Measurements from ENCODE around the gene NFIC. TPM values are rescaled to one million over a fixed set of nuclear protein-coding genes. Genes with fewer than 3 reads are reported as not detected.
"Not testable (repeated sequence)": the region's sequence is repeated elsewhere in the genome, so short reads cannot be mapped to it uniquely, and the experiment has no call there.

The NFIC gene
- total RNA-seq, 6 donors from 2014 or later, result 96.1 to 175 (median 154) TPM

DNA sequence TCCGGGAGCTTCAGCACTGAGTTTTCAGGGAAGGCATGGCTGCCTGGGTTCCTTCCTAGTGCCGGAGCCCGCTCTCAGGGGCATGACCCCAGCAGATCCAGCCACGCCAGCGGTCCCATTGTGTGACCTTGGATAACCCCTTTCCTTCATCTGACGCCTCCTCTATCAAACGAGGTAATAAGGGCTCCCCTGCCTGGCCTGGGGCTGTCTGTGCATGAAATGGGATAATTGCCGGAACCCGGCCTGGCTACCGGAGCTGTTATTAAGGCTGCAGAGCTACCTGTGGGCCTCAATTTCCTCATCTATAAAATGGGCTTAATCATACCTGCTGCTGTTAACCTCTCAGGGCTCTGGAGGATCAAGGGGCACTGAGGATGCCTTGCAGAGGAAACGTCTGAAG, 18.3 kb upstream of the NFIC start:
- Histone ChIP-seq H3K9me3 (no peaks in the 10 kb centered on the region), H3K27ac (no peak overlapping the region), H3K36me3 (no peaks in the 10 kb centered on the region), H3K27me3 (no peaks in the 10 kb centered on the region), H3K4me3 (no peak overlapping the region), H3K4me1 (peaks cover 23 to 29% (median 28%) of the 10 kb centered on the region in 4 donors)
- WGBS, 2 donors, result 82 to 84% methylated on average over 7 to 10 of the region's 11 CpGs
- DNase-seq (no peak), ATAC-seq (ENCODE audit: low FRiP score in 2 of 2) (no peak)
- TF ChIP-seq EP300 (IDR thresholded peaks at IDR 0.05) (no peak), POLR2AphosphoS5 (IDR thresholded peaks at IDR 0.05) (no peak), POLR2A (IDR thresholded peaks at IDR 0.05) (no peak)
- TF ChIP-seq, protein P1, sequence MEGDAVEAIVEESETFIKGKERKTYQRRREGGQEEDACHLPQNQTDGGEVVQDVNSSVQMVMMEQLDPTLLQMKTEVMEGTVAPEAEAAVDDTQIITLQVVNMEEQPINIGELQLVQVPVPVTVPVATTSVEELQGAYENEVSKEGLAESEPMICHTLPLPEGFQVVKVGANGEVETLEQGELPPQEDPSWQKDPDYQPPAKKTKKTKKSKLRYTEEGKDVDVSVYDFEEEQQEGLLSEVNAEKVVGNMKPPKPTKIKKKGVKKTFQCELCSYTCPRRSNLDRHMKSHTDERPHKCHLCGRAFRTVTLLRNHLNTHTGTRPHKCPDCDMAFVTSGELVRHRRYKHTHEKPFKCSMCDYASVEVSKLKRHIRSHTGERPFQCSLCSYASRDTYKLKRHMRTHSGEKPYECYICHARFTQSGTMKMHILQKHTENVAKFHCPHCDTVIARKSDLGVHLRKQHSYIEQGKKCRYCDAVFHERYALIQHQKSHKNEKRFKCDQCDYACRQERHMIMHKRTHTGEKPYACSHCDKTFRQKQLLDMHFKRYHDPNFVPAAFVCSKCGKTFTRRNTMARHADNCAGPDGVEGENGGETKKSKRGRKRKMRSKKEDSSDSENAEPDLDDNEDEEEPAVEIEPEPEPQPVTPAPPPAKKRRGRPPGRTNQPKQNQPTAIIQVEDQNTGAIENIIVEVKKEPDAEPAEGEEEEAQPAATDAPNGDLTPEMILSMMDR (IDR thresholded peaks at IDR 0.05), result no peak

DNA sequence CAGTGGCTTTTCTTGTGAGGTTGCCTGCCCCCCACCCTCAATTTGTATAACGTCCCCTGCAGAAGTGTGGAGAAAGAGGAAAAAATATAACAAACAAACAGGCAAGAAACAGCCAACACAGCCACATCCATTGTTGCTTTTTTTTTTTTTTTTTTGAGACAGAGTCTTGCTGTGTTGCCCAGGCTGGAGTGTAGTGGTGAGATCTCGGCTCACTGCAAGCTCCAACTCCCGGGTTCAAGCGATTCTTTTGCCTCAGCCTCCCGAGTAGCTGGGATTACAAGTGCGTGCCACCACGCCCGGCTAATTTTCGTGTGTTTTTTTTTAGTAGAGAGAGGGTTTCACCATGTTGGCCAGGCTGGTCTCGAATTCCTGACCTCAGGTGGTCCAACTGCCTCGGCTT, 17.9 kb upstream of the NFIC start:
- not testable (repeated sequence) for H3K9me3 ChIP-seq; H3K4me3 ChIP-seq; H3K36me3 ChIP-seq; DNase-seq; H3K27me3 ChIP-seq; ATAC-seq (ENCODE audit: low FRiP score in 2 of 2); H3K27ac ChIP-seq
- H3K4me1 ChIP-seq, result peaks cover 18 to 25% (median 23%) of the 10 kb centered on the region in 4 donors
- 90 to 92% methylated on average over 11 of the region's 11 CpGs for WGBS, 2 donors

DNA sequence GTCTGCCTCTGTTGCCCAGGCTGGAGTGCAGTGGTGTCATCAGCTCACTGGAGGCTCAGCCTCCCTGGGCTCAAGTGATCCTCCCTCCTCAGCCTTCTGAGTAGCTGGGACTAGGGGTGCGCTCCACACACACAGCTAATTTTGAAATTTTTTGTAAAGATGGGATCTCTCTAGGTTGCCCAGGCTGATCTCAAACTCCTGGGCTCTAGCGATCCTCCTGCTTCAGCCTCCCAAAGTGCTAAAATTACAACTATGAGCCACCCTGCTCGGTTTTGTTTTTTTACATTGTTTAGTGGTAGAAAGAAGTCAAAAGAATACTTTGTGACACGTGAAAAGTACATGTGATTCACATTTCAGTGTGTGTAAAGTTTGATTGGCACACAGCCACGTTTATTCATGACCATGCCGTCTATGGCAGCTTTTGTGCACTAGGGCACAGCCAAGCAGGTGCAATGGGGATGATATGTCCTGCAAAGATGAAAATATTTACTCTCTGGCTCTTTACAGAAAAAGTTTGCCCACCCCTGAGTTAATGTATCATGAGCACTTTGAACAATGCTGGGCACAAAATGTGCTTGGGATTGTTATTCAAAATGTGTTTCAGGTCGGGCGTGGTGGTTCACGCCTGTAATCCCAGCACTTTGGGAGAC, 16.2 kb upstream of the NFIC start:
- TF ChIP-seq, protein P1 (IDR thresholded peaks at IDR 0.05), result peak in 1 of 6 experiments; percentile 12
- no peak for TF ChIP-seq POLR2AphosphoS5 (IDR thresholded peaks at IDR 0.05)
- ATAC-seq (ENCODE audit: low FRiP score in 2 of 2), result no peak
- no peak overlapping the region for H3K27ac ChIP-seq
- peaks cover 14 to 16% (median 15%) of the 10 kb centered on the region in 4 donors for H3K4me1 ChIP-seq
- 54 to 55% methylated on average over 9 of the region's 9 CpGs for WGBS, 2 donors
- H3K27me3 ChIP-seq, result no peaks in the 10 kb centered on the region
- no peak overlapping the region for H3K4me3 ChIP-seq
- no peak for DNase-seq
- H3K9me3 ChIP-seq, result no peaks in the 10 kb centered on the region
- no peaks in the 10 kb centered on the region for H3K36me3 ChIP-seq

DNA sequence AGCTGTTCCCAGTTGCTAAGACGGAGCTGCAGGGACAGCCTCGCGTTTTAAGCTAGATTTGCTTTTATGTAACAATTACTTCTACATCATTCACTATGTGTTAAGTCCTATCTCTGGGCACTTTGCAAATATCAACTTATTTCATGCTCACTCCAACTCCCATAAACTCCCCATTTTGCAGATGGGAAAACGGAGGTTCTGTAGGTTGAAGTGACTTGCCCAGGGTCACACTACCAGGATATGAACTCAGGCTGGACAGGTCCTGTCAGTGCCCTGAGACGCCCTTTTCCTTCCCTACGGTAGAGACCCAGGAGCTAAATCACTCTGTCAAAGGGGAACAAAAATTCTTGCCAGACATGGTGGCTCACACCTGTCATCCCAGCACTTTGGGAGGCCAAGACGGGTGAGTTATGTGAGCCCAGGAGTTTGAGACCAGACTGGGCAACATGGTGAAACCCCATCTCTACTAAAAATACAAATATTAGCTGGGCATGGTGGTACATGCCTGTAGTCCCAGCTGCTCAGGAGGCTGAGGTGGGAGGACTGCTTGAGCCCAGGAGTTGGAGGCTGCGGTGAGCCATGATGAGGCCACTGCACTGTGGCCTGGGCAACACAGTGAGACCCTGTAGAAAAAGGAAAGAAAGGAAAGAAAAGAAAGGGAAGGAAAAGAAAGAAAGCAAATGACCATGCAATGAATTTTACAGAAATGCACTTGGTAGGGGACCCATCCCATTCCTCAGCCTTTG, 14.5 kb upstream of the NFIC start:
- Histone ChIP-seq H3K9me3 (no peaks in the 10 kb centered on the region), H3K4me1 (peaks cover 3 to 6% (median 4%) of the 10 kb centered on the region in 4 donors), H3K27ac (no peak overlapping the region), H3K36me3 (no peaks in the 10 kb centered on the region), H3K27me3 (no peaks in the 10 kb centered on the region), H3K4me3 (no peak overlapping the region)
- no peak for TF ChIP-seq EP300 (IDR thresholded peaks at IDR 0.05)
- no peak for TF ChIP-seq POLR2A (IDR thresholded peaks at IDR 0.05)
- ATAC-seq (ENCODE audit: low FRiP score in 2 of 2) (no peak), DNase-seq (no peak)
- 80 to 82% methylated on average over 8 of the region's 8 CpGs for WGBS, 2 donors

DNA sequence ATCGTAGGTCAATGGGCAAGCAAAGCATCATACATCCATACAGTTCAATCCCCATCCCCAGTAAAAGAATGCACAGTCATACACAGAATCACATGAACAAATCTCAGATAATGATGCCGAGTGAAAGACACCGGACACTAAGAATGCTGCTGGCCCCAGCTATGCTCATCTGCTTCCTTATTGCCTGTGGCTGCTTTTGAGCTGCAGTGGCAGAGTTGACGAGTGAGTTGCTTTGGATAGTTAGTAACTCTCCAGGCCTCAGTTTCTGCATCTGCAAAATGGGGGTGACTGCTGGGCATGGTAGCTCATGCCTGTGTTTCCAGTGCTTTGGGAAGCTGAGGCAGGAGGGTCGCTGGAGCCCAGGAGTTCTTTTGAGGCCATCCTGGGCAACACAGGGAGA, 12.9 kb upstream of the NFIC start:
- TF ChIP-seq EP300 (IDR thresholded peaks at IDR 0.05) (no peak), POLR2AphosphoS5 (IDR thresholded peaks at IDR 0.05) (no peak), POLR2A (IDR thresholded peaks at IDR 0.05) (no peak)
- TF ChIP-seq, protein P1 (IDR thresholded peaks at IDR 0.05), result no peak
- H3K4me3 ChIP-seq, result no peak overlapping the region
- H3K9me3 ChIP-seq, result no peaks in the 10 kb centered on the region
- no peak for DNase-seq
- H3K27me3 ChIP-seq, result no peaks in the 10 kb centered on the region
- no peaks in the 10 kb centered on the region for H3K36me3 ChIP-seq
- WGBS, 2 donors, result 28 to 59% methylated on average over 4 to 5 of the region's 5 CpGs
- H3K27ac ChIP-seq, result no peak overlapping the region
- no peak for ATAC-seq (ENCODE audit: low FRiP score in 2 of 2)
- peaks cover 5 to 10% (median 7%) of the 10 kb centered on the region in 4 donors for H3K4me1 ChIP-seq

Measured in upper lobe of left lung (tissue), 6 donors.